Astrocyte of the spinal cord (primary cell): ENCODE measurements around the gene NT5DC4.

Experiments used
- DNase-seq: peaks from one replicate; pipeline ENCODE4 v3.0.0; 2011; ENCODE audit warnings: low read depth, low spot score
- H3K4me3 ChIP-seq: 2 replicates; pipeline ENCODE4 v1.5.1; 2011; ENCODE audit warnings: low read depth, mild to moderate bottlenecking, low read length, moderate library complexity
- CTCF ChIP-seq: IDR thresholded peaks from 2 replicates; pipeline ENCODE4 v1.5.1; 2012; ENCODE audit warnings: low read depth, mild to moderate bottlenecking, low read length, inconsistent platforms
- in situ Hi-C: cut with HindIII; loops from 2 replicates; pipeline ENCODE4 v1.10.0; 2017; ENCODE audit warnings: low sequenced_read_pairs

NT5DC4 gene

GRCh38 chr2:112751451-112752197 is 30.8 kb downstream of the NT5DC4 start:
- no peak overlapping the region for H3K4me3 ChIP-seq
- in situ Hi-C loops, result no loop called here
- no peak for DNase-seq
- TF ChIP-seq CTCF, result no peak

- no peak overlapping the region for H3K4me3 ChIP-seq
- TF ChIP-seq CTCF, result no peak
- in situ Hi-C loops, result no loop called here
- DNase-seq, result no peak
Observed at GRCh38 chr2:112752667-112753066, 31.8 kb downstream of the NT5DC4 start.

- no peak for TF ChIP-seq CTCF
- no peak overlapping the region for H3K4me3 ChIP-seq
- in situ Hi-C loops, result no loop called here
- no peak for DNase-seq
Observed at GRCh38 chr2:112754564-112754963, 33.7 kb downstream of the NT5DC4 start.

GRCh38 chr2:112755444-112755843 is 34.6 kb downstream of the NT5DC4 start:
- no peak for TF ChIP-seq CTCF
- in situ Hi-C loops, result no loop called here
- H3K4me3 ChIP-seq, result no peak overlapping the region
- DNase-seq, result no peak

GRCh38 chr2:112756207-112756606 is 35.4 kb downstream of the NT5DC4 start:
- in situ Hi-C loops, result no loop called here
- DNase-seq, result no peak
- no peak overlapping the region for H3K4me3 ChIP-seq
- TF ChIP-seq CTCF, result no peak

- in situ Hi-C loops, result no loop called here
- H3K4me3 ChIP-seq, result no peak overlapping the region
- no peak for TF ChIP-seq CTCF
- DNase-seq, result no peak
Observed at GRCh38 chr2:112757265-112757664, 36.4 kb downstream of the NT5DC4 start.
